HG03460 (cell line): ENCODE measurements around the gene GALNT18.

Experiments
- ATAC-seq: cut with Tn5 transposase; IDR thresholded peaks from one replicate; pipeline ENCODE4 v1.9.1; 2021; ENCODE audit not compliant: unreplicated experiment

Gene GALNT18

GRCh38 chr11:11442791-11443190 lies 179.0 kb downstream of the GALNT18 start:
- ATAC-seq = no peak

DNA sequence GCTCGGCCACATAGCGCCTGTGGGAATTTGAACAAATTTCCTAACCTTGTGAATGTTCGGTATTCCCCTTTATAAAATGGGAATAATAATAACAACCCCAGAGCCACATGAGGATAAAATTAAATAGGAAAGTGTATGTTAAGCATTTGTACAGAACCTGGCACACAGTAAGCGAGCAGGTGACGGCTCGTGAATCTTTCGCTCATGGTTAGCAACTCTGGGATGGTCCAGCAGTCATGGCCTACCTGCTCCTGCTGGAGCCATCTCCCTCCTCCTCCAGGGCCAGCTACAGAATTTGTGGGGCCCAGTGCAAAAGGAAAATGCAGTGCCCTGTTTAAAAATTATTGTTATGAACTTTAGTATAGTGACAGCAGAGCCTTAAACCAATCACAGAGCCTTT lies 180.3 kb downstream of the GALNT18 start:
- ATAC-seq = no peak

GRCh38 chr11:11441091-11441490 lies 180.7 kb downstream of the GALNT18 start:
- ATAC-seq = no peak

DNA sequence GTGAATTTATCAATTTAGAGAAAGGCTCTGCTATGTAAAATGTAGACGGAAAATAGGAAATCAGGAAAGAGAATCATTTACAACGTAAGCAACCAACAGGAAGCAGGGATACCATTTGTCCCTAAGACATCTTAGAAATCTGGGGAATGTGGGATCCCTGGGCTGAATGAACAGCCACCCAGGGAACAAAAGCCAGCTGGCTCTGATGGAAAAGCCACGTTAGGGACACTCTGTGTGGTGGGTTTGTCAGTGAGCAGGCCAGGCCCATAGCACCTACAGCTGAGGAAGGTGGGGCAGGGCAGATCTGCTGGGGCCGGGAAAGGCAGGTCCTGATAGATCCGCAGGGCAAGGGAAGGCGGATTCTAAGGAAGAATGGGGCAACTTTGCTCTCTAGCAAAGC lies 181.7 kb downstream of the GALNT18 start:
- no peak for ATAC-seq

- no peak for ATAC-seq
Measured at GRCh38 chr11:11439591-11439990, 182.2 kb downstream of the GALNT18 start.

DNA sequence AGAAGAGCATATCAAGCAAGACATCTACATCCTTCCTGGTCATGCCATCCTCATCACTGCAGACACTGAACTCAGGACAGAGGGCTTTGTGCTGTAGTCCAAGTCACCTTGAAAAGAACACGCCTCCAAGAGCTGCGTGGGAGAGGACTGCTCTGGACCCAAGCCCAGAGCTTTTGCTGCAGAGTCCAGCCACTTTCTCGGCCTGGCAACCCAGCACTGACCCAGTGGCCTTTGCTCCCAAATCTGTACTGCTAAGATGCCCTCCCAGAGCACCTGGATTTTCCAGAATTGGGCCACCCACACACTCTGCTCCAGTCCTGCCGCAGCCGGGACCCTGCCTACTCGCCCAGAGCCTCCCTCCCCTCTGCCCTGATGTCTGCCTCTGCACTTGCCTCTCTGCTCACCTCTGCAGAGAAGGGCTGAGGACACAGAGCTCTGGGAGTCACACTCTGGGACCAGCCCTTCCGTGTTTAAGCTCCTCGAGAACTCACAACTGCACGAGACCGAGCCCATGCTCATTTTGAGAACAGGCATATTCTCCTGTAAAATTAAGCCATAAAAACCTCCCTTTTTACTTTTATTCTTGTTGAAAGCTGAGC lies 185.0 kb downstream of the GALNT18 start:
- ATAC-seq = no peak

GRCh38 chr11:11435635-11436034 lies 186.2 kb downstream of the GALNT18 start:
- ATAC-seq = no peak

DNA sequence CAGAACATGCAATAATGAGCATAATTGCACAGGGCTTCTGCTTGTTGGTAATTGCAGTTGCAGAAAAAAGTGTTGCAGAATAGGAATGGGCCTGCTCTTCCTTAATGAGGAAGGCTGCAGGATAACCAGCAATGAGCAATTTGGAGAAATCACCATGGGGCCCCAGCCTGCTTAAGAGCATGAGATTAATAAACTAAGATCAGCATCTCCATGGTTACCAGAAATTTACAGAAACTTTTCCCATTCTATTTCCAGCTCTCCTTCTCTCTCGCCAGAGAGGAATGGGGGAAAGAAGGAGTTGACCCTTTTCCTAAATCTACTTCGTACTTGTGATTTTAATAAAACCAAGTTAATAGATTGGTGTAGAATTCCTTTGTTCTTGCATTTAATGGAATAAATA lies 187.8 kb downstream of the GALNT18 start:
- ATAC-seq = no peak

DNA sequence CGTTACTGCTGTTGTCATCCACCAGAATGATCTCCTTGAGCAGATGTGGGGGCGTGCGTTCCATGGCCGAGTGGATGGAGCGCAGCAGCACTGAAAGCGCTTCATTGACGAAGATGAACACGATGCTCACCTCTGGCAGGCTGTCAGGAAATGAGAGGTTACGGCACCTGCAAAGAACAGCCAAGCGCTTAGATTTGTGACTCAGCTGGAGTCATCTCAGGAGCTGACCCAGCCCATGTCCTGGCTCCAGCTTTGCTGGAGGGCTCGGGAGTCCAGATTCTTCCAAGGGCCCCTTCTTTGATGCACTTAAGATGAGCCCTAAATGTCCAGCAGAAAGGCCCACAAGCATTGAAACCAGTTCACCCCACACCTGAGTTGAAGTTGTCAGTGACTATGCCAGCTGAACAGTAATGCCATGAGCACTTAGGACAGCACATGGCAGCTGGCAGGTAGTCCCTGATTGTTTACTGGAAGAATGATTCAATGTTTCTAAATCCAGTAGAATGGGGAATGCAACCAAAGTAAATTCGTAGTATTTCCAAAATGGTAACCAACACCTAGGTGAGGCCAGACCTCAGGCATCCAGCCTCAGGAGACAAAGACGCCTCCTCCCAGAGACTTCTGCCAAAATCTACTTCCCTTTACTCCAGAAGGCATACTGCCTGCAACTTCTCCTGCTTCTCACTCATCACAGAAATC lies 189.0 kb downstream of the GALNT18 start:
- no peak for ATAC-seq

- ATAC-seq = no peak
Measured at GRCh38 chr11:11430431-11430830, 191.4 kb downstream of the GALNT18 start.

DNA sequence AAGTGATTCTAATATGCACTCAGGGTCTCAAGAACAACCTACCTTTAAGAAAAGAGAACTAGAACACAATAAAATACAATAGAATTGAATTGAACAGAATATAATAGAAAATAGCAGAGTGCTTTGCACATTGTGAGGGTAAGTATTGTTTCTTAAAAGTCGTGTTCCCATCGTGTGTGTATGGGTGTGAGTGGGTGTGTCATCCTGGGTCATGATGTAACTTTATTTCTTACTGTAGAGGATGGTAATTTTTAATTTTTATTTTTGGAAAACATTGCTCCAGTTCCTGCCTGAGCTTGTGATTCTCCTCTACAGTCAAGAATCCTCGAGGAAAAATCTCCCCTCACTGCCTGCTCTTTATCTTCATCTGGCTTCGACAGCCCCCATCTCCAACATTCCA lies 193.1 kb downstream of the GALNT18 start:
- ATAC-seq = no peak

DNA sequence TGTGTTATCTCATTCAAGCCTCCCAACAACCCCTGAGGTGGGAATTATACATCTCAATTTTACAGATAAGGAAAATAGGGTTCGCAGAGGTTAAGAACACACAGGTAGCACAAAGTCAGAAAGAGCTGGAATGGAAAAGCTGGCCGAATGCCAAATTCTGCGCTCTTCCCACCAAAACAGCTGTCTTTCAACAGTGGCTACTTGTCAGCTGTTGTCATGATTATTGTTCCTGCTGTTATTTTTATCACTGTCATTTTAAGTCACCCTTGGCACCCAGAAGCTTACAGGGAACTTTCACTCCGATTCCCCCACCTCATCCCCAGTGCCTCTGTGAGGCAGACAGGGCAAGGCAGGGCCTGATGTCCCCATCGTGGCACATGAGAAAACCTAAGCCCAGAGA lies 194.3 kb downstream of the GALNT18 start:
- ATAC-seq = no peak

- no peak for ATAC-seq
Measured at GRCh38 chr11:11427140-11427539, 194.7 kb downstream of the GALNT18 start.

DNA sequence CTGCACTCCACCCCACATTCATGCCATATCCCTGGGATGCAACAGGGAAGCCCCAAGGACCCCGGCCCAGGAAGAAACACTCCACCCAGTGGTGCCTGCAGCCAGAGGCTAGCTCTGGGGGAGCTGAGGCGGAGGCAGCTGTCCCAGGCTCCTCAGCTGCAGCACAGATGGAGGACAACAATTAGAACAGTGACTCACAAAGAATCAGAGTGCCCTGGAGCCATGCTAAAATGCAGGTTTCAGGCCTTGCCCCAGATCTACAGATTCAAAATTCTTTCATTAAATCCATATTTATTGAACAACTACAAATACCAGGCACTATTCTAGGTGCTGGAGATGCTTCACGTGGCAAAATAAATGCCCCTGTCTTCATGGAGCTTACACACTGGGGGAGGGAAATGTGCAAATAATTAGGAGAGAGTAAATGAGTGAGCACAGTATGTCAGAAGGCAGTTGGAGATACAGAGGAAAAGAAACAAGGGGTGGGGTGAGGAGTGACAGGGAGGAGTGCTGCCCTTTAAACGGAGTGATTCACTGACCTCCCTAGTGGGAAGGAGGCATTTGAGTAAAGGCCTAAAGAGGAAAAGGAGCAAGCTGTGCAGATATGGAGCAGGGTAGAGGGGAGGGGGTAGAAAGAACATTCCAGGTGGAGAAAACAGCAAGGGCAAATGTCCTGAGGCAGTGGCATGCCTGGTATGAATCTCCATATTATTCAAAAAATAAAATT lies 195.4 kb downstream of the GALNT18 start:
- no peak for ATAC-seq

GRCh38 chr11:11425806-11426205 lies 196.0 kb downstream of the GALNT18 start:
- no peak for ATAC-seq

GRCh38 chr11:11424688-11425087 lies 197.1 kb downstream of the GALNT18 start:
- ATAC-seq = no peak

DNA sequence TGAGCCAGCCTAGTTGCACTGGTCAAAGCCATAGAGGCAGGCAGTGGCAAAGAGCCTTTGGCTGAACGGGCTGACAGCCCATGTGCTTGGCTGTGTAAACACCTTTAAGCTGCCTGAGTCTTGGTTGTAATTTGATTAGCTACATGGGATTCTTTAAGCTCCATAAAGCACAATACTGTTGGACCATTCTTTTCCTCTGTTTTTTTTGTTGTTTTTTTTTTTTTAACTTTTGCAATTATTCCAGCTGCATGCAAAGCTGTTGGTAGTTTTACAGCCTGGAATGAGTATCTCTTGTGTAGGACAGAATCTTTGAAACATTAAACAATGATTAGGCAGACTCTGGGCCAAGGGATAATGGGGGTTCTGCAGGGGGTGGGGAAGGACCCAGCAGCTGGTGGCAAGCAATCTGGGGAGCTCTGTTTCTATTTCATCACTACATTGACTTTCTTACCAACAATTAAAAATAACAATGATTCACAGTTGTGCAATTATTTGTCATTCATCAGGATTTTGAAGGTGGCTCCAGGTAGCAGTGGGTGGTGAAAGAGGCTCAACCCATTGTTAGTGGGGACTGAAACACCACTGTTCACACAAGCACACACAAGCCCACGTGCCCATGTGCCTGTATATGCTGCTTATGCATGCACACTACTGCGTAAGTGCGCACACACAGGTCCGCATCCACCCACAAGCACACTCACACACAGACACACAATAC lies 199.2 kb downstream of the GALNT18 start:
- ATAC-seq = no peak

DNA sequence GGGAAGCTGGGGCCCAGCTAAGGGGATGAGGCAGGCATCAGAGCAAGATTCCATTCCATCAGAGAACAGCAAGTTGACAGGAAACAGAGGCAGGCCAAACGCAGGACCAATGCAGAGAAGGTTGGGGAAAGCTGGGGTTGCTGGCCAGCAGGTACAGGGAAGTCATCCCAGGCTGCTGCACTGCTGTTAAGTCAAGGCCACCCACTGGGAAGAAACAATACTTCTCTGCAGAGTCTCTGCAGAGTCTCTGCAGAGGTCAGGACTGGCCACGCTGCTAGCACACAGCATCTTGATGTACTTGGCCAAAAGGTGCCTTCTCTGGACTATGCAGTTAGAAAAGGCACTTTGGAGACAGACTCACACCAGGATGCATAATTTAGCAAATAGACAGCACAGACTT lies 200.3 kb downstream of the GALNT18 start:
- ATAC-seq = no peak

- no peak for ATAC-seq
Measured at GRCh38 chr11:11420899-11421285, 200.9 kb downstream of the GALNT18 start.

DNA sequence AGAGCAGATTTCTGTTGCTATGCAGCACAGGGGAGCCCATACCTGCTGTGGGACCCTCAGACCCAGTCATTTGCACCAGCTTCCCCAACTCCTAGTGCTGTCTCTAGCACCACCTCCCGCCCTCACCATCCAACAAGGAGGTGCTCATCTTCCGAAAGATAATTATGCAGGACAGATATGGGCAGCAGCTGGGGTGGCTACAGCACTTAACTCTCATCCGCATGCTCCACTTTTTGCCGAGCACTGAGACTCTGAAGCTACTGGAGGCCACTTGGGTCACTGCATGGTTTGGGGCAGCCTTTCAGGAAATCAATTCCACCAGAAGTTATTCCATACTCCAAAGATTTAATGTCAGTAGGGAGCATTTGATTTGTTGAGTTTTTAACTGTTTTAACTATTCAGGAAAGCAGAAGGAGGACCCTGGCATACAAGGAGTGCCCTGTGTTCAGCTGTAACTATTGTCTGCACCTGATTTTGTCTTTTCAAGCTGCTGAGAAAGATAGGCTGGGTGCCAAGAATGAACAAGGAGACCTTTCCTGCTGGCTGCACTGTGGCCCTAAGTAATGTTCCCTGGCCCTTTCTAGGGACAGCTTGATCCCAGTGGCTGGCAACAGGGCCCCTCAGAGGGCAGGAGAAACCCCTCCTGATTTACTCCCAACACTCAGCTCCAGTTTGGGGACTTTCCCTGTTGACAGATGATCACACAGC lies 201.5 kb downstream of the GALNT18 start:
- no peak for ATAC-seq

GRCh38 chr11:11419747-11420146 lies 202.1 kb downstream of the GALNT18 start:
- no peak for ATAC-seq
